HepG2 (cell line): Measurements from ENCODE around the gene AMPH. TPM values are rescaled to one million over a fixed set of nuclear protein-coding genes. Genes with fewer than 3 reads are reported as not detected.

Source experiments
- ATAC-seq: fragments of 200-7000 bp; cut with Tn5 transposase; 3 replicates; pipeline ENCODE4 v1.9.1; 2020; ENCODE audit warnings: mild to moderate bottlenecking, moderate library complexity
- BruUV-seq: library from RNA; stranded (reverse); fragments of 400-500 nt; replicated peaks from 2 replicates; lab custom pipeline; 2021; lab: Mats Ljungman, UMichigan
- CTCF ChIA-PET: fragments of 300-600 bp; formaldehyde crosslinking; extraction: SDS; loops from one replicate; lab custom pipeline; 2021; ENCODE audit warnings: low total read pairs, inconsistent platforms, low intra/inter-chr PET ratio; lab: Yijun Ruan, JAX
- POLR2A ChIA-PET: fragments of 350-600 bp; sonication (Branson Sonifier 250); formaldehyde crosslinking; loops from one replicate; lab custom pipeline; 2020; ENCODE audit warnings: antibody characterized with exemption, inconsistent platforms; lab: Yijun Ruan, JAX
- DNase-seq: peaks from one replicate; pipeline ENCODE4 v3.0.0-alpha.2; 2015; ENCODE audit warnings: low spot score
- FAIRE-seq: peaks from 3 replicates; lab custom pipeline; 2011; peaks lifted over from hg19 to GRCh38; lab: Jason Lieb, UNC
- H2AFZ ChIP-seq: one replicate; pipeline ENCODE4 v1.6.1; 2011; ENCODE audit warnings: low read length, inconsistent platforms
- H3K27ac ChIP-seq: fragments of 300-600 bp; 3 replicates; pipeline ENCODE4 v1.8.0; 2011; ENCODE audit warnings: mixed run types, mild to moderate bottlenecking, mixed read lengths, low read length, inconsistent platforms; ENCODE audit not compliant: insufficient read depth; ENCODE audit errors: extremely low read length
- H3K27me3 ChIP-seq, 2 experiments: fragments of 200-600 bp in 1 of 2; 2 replicates in 1 of 2; 3 replicates in 1 of 2; pipeline versions ENCODE4 v1.6.0 to v1.8.0; 2011; ENCODE audit warnings: low read length in 2 of 2, mild to moderate bottlenecking in 2 of 2, moderate library complexity in 2 of 2, inconsistent platforms in 1 of 2; ENCODE audit not compliant: insufficient read depth in 2 of 2, control insufficient read depth in 1 of 2
- H3K36me3 ChIP-seq, 2 experiments: fragments of 200-600 bp in 1 of 2; replicated peaks in 1 of 2; 2 replicates in 1 of 2; 3 replicates in 1 of 2; pipeline versions ENCODE4 v1.5.1 to v1.8.0; 2011; ENCODE audit warnings: low read length in 2 of 2, inconsistent platforms in 1 of 2; ENCODE audit not compliant: insufficient read depth in 2 of 2, control insufficient read depth in 1 of 2
- H3K4me1 ChIP-seq: 2 replicates; pipeline ENCODE4 v1.5.1; 2012; ENCODE audit warnings: low read length, inconsistent platforms; ENCODE audit not compliant: insufficient read depth
- H3K4me2 ChIP-seq: 2 replicates; pipeline ENCODE4 v1.6.0; 2011; ENCODE audit warnings: low read depth, low read length, inconsistent platforms
- H3K4me3 ChIP-seq, 3 experiments: fragments of 200-600 bp in 1 of 3; sonication (generic), shearing (Covaris generic) in 1 of 3; replicated peaks in 1 of 3; 2 replicates each; pipeline ENCODE4 v1.5.1; 2011 to 2016; ENCODE audit warnings: low read length in 3 of 3, inconsistent platforms in 2 of 3, low read depth in 2 of 3, mild to moderate bottlenecking in 2 of 3, control low read depth in 1 of 3, mixed read lengths in 1 of 3; ENCODE audit not compliant: insufficient read depth in 1 of 3
- H3K79me2 ChIP-seq: one replicate; pipeline ENCODE4 v1.6.1; 2011; ENCODE audit warnings: low read length, inconsistent platforms; ENCODE audit not compliant: insufficient read depth
- H3K9ac ChIP-seq: 2 replicates; pipeline ENCODE4 v1.6.0; 2011; ENCODE audit warnings: mild to moderate bottlenecking, low read depth, low read length, inconsistent platforms; ENCODE audit not compliant: insufficient read depth
- H3K9me3 ChIP-seq: 2 replicates; pipeline ENCODE4 v1.5.1; 2012; ENCODE audit warnings: mild to moderate bottlenecking, low read length
- H4K20me1 ChIP-seq: 2 replicates; pipeline ENCODE4 v1.6.0; 2011; ENCODE audit warnings: inconsistent platforms, mild to moderate bottlenecking, low read length, moderate library complexity; ENCODE audit not compliant: insufficient read depth
- ARHGAP35 ChIP-seq: sonication (generic); formaldehyde crosslinking; IDR thresholded peaks from 2 replicates; pipeline ENCODE4 v1.9.0; 2022; ENCODE audit warnings: mild to moderate bottlenecking, inconsistent platforms, moderate library complexity, missing genetic modification reagents, borderline replicate concordance
- BHLHE40 ChIP-seq: IDR thresholded peaks from 2 replicates; pipeline ENCODE4 v1.6.1; 2011; ENCODE audit warnings: low read length, improper control_type of control experiment
- CTCF ChIP-seq: sonication (generic); formaldehyde crosslinking; IDR thresholded peaks from 2 replicates; pipeline ENCODE4 v1.5.0; 2020; ENCODE audit warnings: mild to moderate bottlenecking, missing genetic modification reagents, moderate library complexity
- EHMT2 ChIP-seq: fragments of 200-600 bp; sonication (generic); IDR thresholded peaks from 2 replicates; pipeline ENCODE4 v1.7.0; 2017; ENCODE audit warnings: antibody characterized with exemption, low read depth, low read length, borderline replicate concordance
- GABPB1 ChIP-seq: IDR thresholded peaks from 2 replicates; pipeline ENCODE4 v1.6.1; 2016; ENCODE audit warnings: mild to moderate bottlenecking, missing genetic modification reagents, moderate library complexity, missing compliant biosample characterization
- GTF3A ChIP-seq: sonication (generic); formaldehyde crosslinking; conservative IDR thresholded peaks from 2 replicates; pipeline ENCODE4 v1.4.0; 2020; ENCODE audit warnings: mild to moderate bottlenecking, missing genetic modification reagents
- KLF15 ChIP-seq: sonication (generic); formaldehyde crosslinking; IDR thresholded peaks from 2 replicates; pipeline ENCODE4 v1.8.1; 2023; ENCODE audit warnings: borderline replicate concordance, mild to moderate bottlenecking, inconsistent platforms, missing genetic modification reagents, mixed read lengths
- MYPOP ChIP-seq: sonication (generic); formaldehyde crosslinking; IDR thresholded peaks from 2 replicates; pipeline ENCODE4 v1.8.1; 2023; ENCODE audit warnings: mild to moderate bottlenecking, moderate library complexity, missing genetic modification reagents
- SSRP1 ChIP-seq: IDR thresholded peaks from 2 replicates; pipeline ENCODE4 v1.6.1; 2016; ENCODE audit warnings: control low read depth
- XRCC5 ChIP-seq: fragments of 200-400 bp; formaldehyde crosslinking; optimal IDR thresholded peaks from 2 replicates; pipeline ENCODE3; 2017; ENCODE audit warnings: mild to moderate bottlenecking, low read length
- ZFP41 ChIP-seq: sonication (generic); formaldehyde crosslinking; IDR thresholded peaks from 2 replicates; pipeline ENCODE4 v1.4.0; 2020; ENCODE audit warnings: mild to moderate bottlenecking, missing genetic modification reagents, borderline replicate concordance
- ZNF143 ChIP-seq: sonication (generic); formaldehyde crosslinking; IDR thresholded peaks from 2 replicates; pipeline ENCODE4 v1.4.0; 2020; ENCODE audit warnings: missing genetic modification reagents
- ZNF263 ChIP-seq: sonication (generic); formaldehyde crosslinking; IDR thresholded peaks from 2 replicates; pipeline ENCODE4 v1.4.0; 2020; ENCODE audit warnings: missing genetic modification reagents
- ZNF274 ChIP-seq: sonication (generic); formaldehyde crosslinking; IDR thresholded peaks from 2 replicates; pipeline ENCODE4 v1.5.1; 2020; ENCODE audit warnings: mild to moderate bottlenecking, missing genetic modification reagents
- ZNF703 ChIP-seq: sonication (generic); formaldehyde crosslinking; IDR thresholded peaks from 2 replicates; pipeline ENCODE4 v1.5.1; 2020; ENCODE audit warnings: missing genetic modification reagents, mild to moderate bottlenecking, moderate library complexity, borderline replicate concordance
- ZNF776 ChIP-seq: sonication (generic); formaldehyde crosslinking; IDR thresholded peaks from 2 replicates; pipeline ENCODE4 v1.4.0; 2020; ENCODE audit warnings: mild to moderate bottlenecking, missing genetic modification reagents
- WGBS: methylation state at CpG from one replicate; pipeline ENCODE4 v1.1.6; 2017; ENCODE audit warnings: low lambda C conversion rate; 5-methylcytosine and 5-hydroxymethylcytosine counted together
- in situ Hi-C: cut with HindIII; loops from 2 replicates; pipeline ENCODE4 v1.10.0; 2017; ENCODE audit warnings: low pct_unique_long_range_greater_than_20kb; ENCODE audit not compliant: extremely low pct_ligation_motif_present
- intact Hi-C: fragments of 100-400 bp; cut with micrococcal nuclease; formaldehyde crosslinking; loops from one replicate; pipeline ENCODE4 v1.10.0; 2022; ENCODE audit not compliant: unreplicated experiment
- polyA plus RNA-seq, 8 experiments: library from polyadenylated mRNA; depleted of rRNA in 3 of 8; stranded (reverse) in 7 of 8; unstranded in 1 of 8; fragments of >200 nt; fragmentation: Illumina TruSeq in 4 of 8; extraction: Trizol in 4 of 8; gene quantifications; 2 replicates each; pipeline versions ENCODE4 v1.2.1 to v1.2.3, GENCODE V29; 2011 to 2016; ENCODE audit warnings: low read depth in 4 of 8, missing spikeins in 1 of 8, mixed read lengths in 1 of 8; ENCODE audit not compliant: insufficient read depth in 1 of 8
- total RNA-seq, 5 experiments: library from RNA; depleted of rRNA; stranded (reverse); fragments of >200 nt; fragmentation: Illumina TruSeq; extraction: Trizol; gene quantifications; 2 replicates each; pipeline ENCODE4 v1.2.3, GENCODE V29; 2016; ENCODE audit warnings: low read depth in 1 of 5

The AMPH gene
- total and polyA plus RNA-seq, 2 of the 13 experiments (the other 11 are each of a cell fraction or from before 2014, with no cell fraction given) = not detected

- FAIRE-seq (no peak), DNase-seq (peak; percentile 33), ATAC-seq (peak; percentile 94)
- H4K20me1 ChIP-seq = no peaks in the 10 kb centered on the region
- no peaks in the 10 kb centered on the region for H3K4me1 ChIP-seq
- peak; percentile 23; the same call in 1 of the 2 replicates for TF ChIP-seq GABPB1 (CRISPR knock-in tag)
- peak; percentile 27; the same call in 1 of the 2 replicates for TF ChIP-seq BHLHE40
- TF ChIP-seq CTCF = peak; percentile 57
- TF ChIP-seq ARHGAP35 (CRISPR knock-in tag) = no peak
- no peak for TF ChIP-seq GTF3A (CRISPR knock-in tag)
- TF ChIP-seq SSRP1 (CRISPR knock-in tag) = no peak
- H3K79me2 ChIP-seq = no peaks in the 10 kb centered on the region
- no peak overlapping the region for H3K9ac ChIP-seq
- H3K27ac ChIP-seq = no peak overlapping the region
- 25% methylated on average over 8 of the region's 8 CpGs for WGBS
- peak overlapping the region; percentile 13; the same call in 1 of the 2 replicates for H3K4me2 ChIP-seq
- no peak overlapping the region for H3K4me3 ChIP-seq
- POLR2A ChIA-PET = no interaction called here
- H2AFZ ChIP-seq = no peak overlapping the region
- intact Hi-C loops = no loop called here
- CTCF ChIA-PET = no interaction called here
- BruUV-seq = no TSS peak
- H3K9me3 ChIP-seq = no peaks in the 10 kb centered on the region
- no peaks in the 10 kb centered on the region; a peak in 1 of 5 replicates for H3K27me3 ChIP-seq
- in situ Hi-C loops = no loop called here
- H3K36me3 ChIP-seq = no peaks in the 10 kb centered on the region
Observed at GRCh38 chr7:38369816-38370493, 261.2 kb downstream of the AMPH start.

GRCh38 chr7:38368191-38368605 lies 263.0 kb downstream of the AMPH start:
- H3K4me1 ChIP-seq = no peaks in the 10 kb centered on the region
- no peak overlapping the region for H2AFZ ChIP-seq
- H4K20me1 ChIP-seq = no peaks in the 10 kb centered on the region
- no peak overlapping the region for H3K9ac ChIP-seq
- ATAC-seq (peak; percentile 95), FAIRE-seq (peak; percentile 28), DNase-seq (peak; percentile 63)
- in situ Hi-C loops (no loop called here), intact Hi-C loops (no loop called here)
- H3K36me3 ChIP-seq = no peaks in the 10 kb centered on the region
- ChIA-PET POLR2A (no interaction called here), CTCF (no interaction called here)
- H3K79me2 ChIP-seq = no peaks in the 10 kb centered on the region
- H3K4me2 ChIP-seq = no peak overlapping the region
- no peak overlapping the region for H3K27ac ChIP-seq
- H3K27me3 ChIP-seq = no peaks in the 10 kb centered on the region; a peak in 1 of 5 replicates
- H3K4me3 ChIP-seq = no peak overlapping the region
- BruUV-seq = no TSS peak
- no peaks in the 10 kb centered on the region for H3K9me3 ChIP-seq
- WGBS = 20% methylated on average over 2 of the region's 5 CpGs
- no peak for TF ChIP-seq ZNF274 (CRISPR knock-in tag)
- peak; percentile 98 for TF ChIP-seq ZNF263 (CRISPR knock-in tag)
- TF ChIP-seq GABPB1 (CRISPR knock-in tag) = 0 out of 2 replicates have a peak, but pooled peaks have one; percentile 15
- no peak for TF ChIP-seq ZNF703 (CRISPR knock-in tag)
- TF ChIP-seq ZNF776 (CRISPR knock-in tag) = 0 out of 2 replicates have a peak, but pooled peaks have one; percentile 26
- peak; percentile 42; the same call in 1 of the 2 replicates for TF ChIP-seq ZNF143
- TF ChIP-seq XRCC5 = peak; percentile 52
- no peak for TF ChIP-seq EHMT2
- TF ChIP-seq KLF15 (CRISPR knock-in tag) = no peak
- no peak for TF ChIP-seq ZFP41
- no peak for TF ChIP-seq MYPOP (CRISPR knock-in tag)
